Measurements from ENCODE around the gene MRPL41. TPM values are rescaled to one million over a fixed set of nuclear protein-coding genes. Genes with fewer than 3 reads are reported as not detected.
"Not testable (repeated sequence)": the region's sequence is repeated elsewhere in the genome, so short reads cannot be mapped to it uniquely, and the experiment has no call there.

MRPL41 gene
- total RNA-seq, 2 donors from 2014 or later = 26.6 to 28.4 TPM

GRCh38 chr9:137588311-137588710, 36.6 kb downstream of the MRPL41 start:
- DNase-seq (no peak), ATAC-seq (replicated peaks in 1 of 2) (no peak)
- Mint-ChIP-seq H3K36me3 (ENCODE audit: insufficient read depth in 2 of 2) (peaks cover 2 to 6% of the 10 kb centered on the region in 2 donors), H3K4me3 (peak overlapping the region; percentile 1 to 25), H3K9me3 (no peaks in the 10 kb centered on the region), H3K27ac (no peak overlapping the region), H3K4me1 (ENCODE audit: low read depth) (peaks cover 25% of the 10 kb centered on the region), H3K27me3 (ENCODE audit: low read depth) (no peaks in the 10 kb centered on the region)

- Mint-ChIP-seq H3K36me3 (ENCODE audit: insufficient read depth in 2 of 2) (peaks cover 2 to 6% of the 10 kb centered on the region in 2 donors), H3K4me1 (ENCODE audit: low read depth) (peaks cover 25% of the 10 kb centered on the region), H3K9me3 (no peaks in the 10 kb centered on the region), H3K4me3 (peak overlapping the region; percentile 87 to 88), H3K27me3 (ENCODE audit: low read depth) (no peaks in the 10 kb centered on the region), H3K27ac (no peak overlapping the region)
- DNase-seq (no peak), ATAC-seq (replicated peaks in 1 of 2) (no peak)
Observed at GRCh38 chr9:137588891-137589290, 37.2 kb downstream of the MRPL41 start.

- H3K36me3 Mint-ChIP-seq (ENCODE audit: insufficient read depth in 2 of 2) = peaks cover 2 to 6% of the 10 kb centered on the region in 2 donors
- no peak overlapping the region for H3K27ac Mint-ChIP-seq
- no peaks in the 10 kb centered on the region for H3K27me3 Mint-ChIP-seq (ENCODE audit: low read depth)
- DNase-seq = peak in 1 of 2 donors; percentile 34
- peak; percentile 10 to 22 for ATAC-seq (replicated peaks in 1 of 2)
- no peaks in the 10 kb centered on the region for H3K9me3 Mint-ChIP-seq
- H3K4me3 Mint-ChIP-seq = peak overlapping the region; percentile 87 to 88
- H3K4me1 Mint-ChIP-seq (ENCODE audit: low read depth) = peaks cover 25% of the 10 kb centered on the region
Observed at GRCh38 chr9:137589441-137590122, 37.9 kb downstream of the MRPL41 start.

- H3K27ac Mint-ChIP-seq = no peak overlapping the region
Observed at GRCh38 chr9:137590123-137590468, 38.4 kb downstream of the MRPL41 start.

GRCh38 chr9:137590469-137591383, 39.0 kb downstream of the MRPL41 start, which contains the start of gene ZMYND19:
TSS of gene ZMYND19 (minus strand) at chr9:137590512. CDS start at chr9:137590263, 249 bp downstream.
- Mint-ChIP-seq H3K27me3 (ENCODE audit: low read depth) (no peaks in the 10 kb centered on the region), H3K27ac (peak within 1 kb of the TSS; percentile 75), H3K36me3 (ENCODE audit: insufficient read depth in 2 of 2) (peaks cover 2 to 6% of the 10 kb centered on the region in 2 donors)

More at GRCh38 chr9:137590123-137590468, 38.4 kb downstream of the MRPL41 start:
- Mint-ChIP-seq H3K27me3 (ENCODE audit: low read depth) (no peaks in the 10 kb centered on the region), H3K4me1 (ENCODE audit: low read depth) (peaks cover 25% of the 10 kb centered on the region), H3K9me3 (no peaks in the 10 kb centered on the region), H3K4me3 (no peak overlapping the region), H3K36me3 (ENCODE audit: insufficient read depth in 2 of 2) (peaks cover 2 to 6% of the 10 kb centered on the region in 2 donors)
- no peak for DNase-seq
- ATAC-seq (replicated peaks in 1 of 2) = peak in 1 of 2 donors; percentile 33

GRCh38 chr9:137592767-137593166, 41.1 kb downstream of the MRPL41 start:
- Mint-ChIP-seq H3K36me3 (ENCODE audit: insufficient read depth in 2 of 2) (peaks cover 2 to 4% of the 10 kb centered on the region in 2 donors), H3K9me3 (no peaks in the 10 kb centered on the region), H3K27ac (no peak overlapping the region), H3K4me1 (ENCODE audit: low read depth) (peaks cover 24% of the 10 kb centered on the region), H3K27me3 (ENCODE audit: low read depth) (no peaks in the 10 kb centered on the region), H3K4me3 (no peak overlapping the region)
- no peak for DNase-seq
- ATAC-seq (replicated peaks in 1 of 2) = no peak

More at GRCh38 chr9:137590469-137591383, 39.0 kb downstream of the MRPL41 start, which contains the start of gene ZMYND19:
- DNase-seq = peak; percentile 91 to 96
- ATAC-seq (replicated peaks in 1 of 2) = peak; percentile 96 to 97
- no peaks in the 10 kb centered on the region for H3K9me3 Mint-ChIP-seq
- peak within 1 kb of the TSS; percentile 93 to 99 for H3K4me3 Mint-ChIP-seq
- H3K4me1 Mint-ChIP-seq (ENCODE audit: low read depth) = peaks cover 25% of the 10 kb centered on the region

- H3K36me3 Mint-ChIP-seq (ENCODE audit: insufficient read depth in 2 of 2) = peaks cover 0 to 1% of the 10 kb centered on the region in 2 donors
- ATAC-seq (replicated peaks in 1 of 2) = no peak
- no peaks in the 10 kb centered on the region for H3K9me3 Mint-ChIP-seq
- H3K27me3 Mint-ChIP-seq (ENCODE audit: low read depth) = no peaks in the 10 kb centered on the region
- no peak for DNase-seq
- no peak overlapping the region for H3K4me3 Mint-ChIP-seq
- no peak overlapping the region for H3K27ac Mint-ChIP-seq
- peaks cover 21% of the 10 kb centered on the region for H3K4me1 Mint-ChIP-seq (ENCODE audit: low read depth)
Observed at GRCh38 chr9:137593176-137593575, 41.5 kb downstream of the MRPL41 start.

GRCh38 chr9:137596577-137596976, 44.9 kb downstream of the MRPL41 start:
- H3K27me3 Mint-ChIP-seq (ENCODE audit: low read depth); H3K9me3 Mint-ChIP-seq; DNase-seq; H3K36me3 Mint-ChIP-seq (ENCODE audit: insufficient read depth in 2 of 2); H3K27ac Mint-ChIP-seq; H3K4me3 Mint-ChIP-seq; ATAC-seq (replicated peaks in 1 of 2); H3K4me1 Mint-ChIP-seq (ENCODE audit: low read depth): not testable (repeated sequence)

- H3K27ac Mint-ChIP-seq = no peak overlapping the region
- no peaks in the 10 kb centered on the region for H3K9me3 Mint-ChIP-seq
- H3K36me3 Mint-ChIP-seq (ENCODE audit: insufficient read depth in 2 of 2) = no peaks in the 10 kb centered on the region
- H3K4me3 Mint-ChIP-seq = no peak overlapping the region
- ATAC-seq (replicated peaks in 1 of 2) (no peak), DNase-seq (no peak)
- no peaks in the 10 kb centered on the region for H3K27me3 Mint-ChIP-seq (ENCODE audit: low read depth)
- H3K4me1 Mint-ChIP-seq (ENCODE audit: low read depth) = peaks cover 17% of the 10 kb centered on the region
Observed at GRCh38 chr9:137598943-137599342, 47.3 kb downstream of the MRPL41 start.

Other genes starting within 250 kb of the MRPL41 start
- 1 to 10 TPM; 1.6 to 2.0 TPM for gene NRARP, start 249.6 kb upstream of the MRPL41 start, total RNA-seq
- 10 to 100 TPM; 23.7 to 26.0 TPM for gene EXD3, start 128.7 kb upstream of the MRPL41 start, total RNA-seq
- gene NOXA1, start 128.5 kb upstream of the MRPL41 start, total RNA-seq = 1 to 10 TPM; 1.4 to 1.8 TPM
- not detected for gene ENTPD8, start 110.5 kb upstream of the MRPL41 start, total RNA-seq
- 10 to 100 TPM; 20.0 to 28.5 TPM for gene NSMF, start 92.5 kb upstream of the MRPL41 start, total RNA-seq
- 1 to 10 TPM; 6.8 to 8.2 TPM for gene PNPLA7, start 1.5 kb upstream of the MRPL41 start, total RNA-seq
- 10 to 100 TPM; 32.8 to 41.9 TPM for gene DPH7, start 27.0 kb downstream of the MRPL41 start, total RNA-seq
- gene ZMYND19, start 38.6 kb downstream of the MRPL41 start, total RNA-seq = 10 to 100 TPM; 27.4 to 34.5 TPM
- gene ARRDC1, start 53.8 kb downstream of the MRPL41 start, total RNA-seq = 10 to 100 TPM; 45.3 to 47.2 TPM
- gene EHMT1, start 67.1 kb downstream of the MRPL41 start, total RNA-seq = 10 to 100 TPM; 67.5 to 69.3 TPM